VCaP (cell line): Measurements from ENCODE around the gene CYP17A1.

ENCODE experiments used
- H3K27ac ChIP-seq: fragments of 450-650 bp; 2 replicates; pipeline ENCODE4 v1.5.1; 2017
- TF ChIP-seq, protein P1 (sequence below): fragments of 450-650 bp; conservative IDR thresholded peaks from 2 replicates; pipeline ENCODE4 v1.5.1; 2017; ENCODE audit warnings: mild to moderate bottlenecking, moderate library complexity

The CYP17A1 gene

DNA sequence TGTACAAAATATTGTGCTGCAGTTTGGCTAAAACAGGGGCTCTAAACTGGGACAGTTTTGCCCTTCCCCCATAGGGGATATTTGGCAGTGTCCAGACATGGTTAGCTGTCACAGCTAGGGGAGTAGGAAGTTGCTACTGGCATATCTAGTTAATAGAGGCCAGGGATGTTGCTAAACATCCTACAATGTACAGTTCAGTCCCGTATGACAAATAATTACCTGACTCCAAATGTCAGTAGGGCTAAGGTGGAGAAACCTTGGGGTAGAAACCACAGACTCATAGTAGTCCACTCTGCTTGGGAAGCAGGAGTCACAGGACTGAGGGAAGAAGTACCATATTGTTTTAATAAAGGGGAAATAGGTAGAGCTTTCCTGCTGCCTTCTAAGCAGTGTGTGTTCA lies 53.6 kb downstream of the CYP17A1 start:
- no peak overlapping the region for H3K27ac ChIP-seq
- TF ChIP-seq, protein P1, sequence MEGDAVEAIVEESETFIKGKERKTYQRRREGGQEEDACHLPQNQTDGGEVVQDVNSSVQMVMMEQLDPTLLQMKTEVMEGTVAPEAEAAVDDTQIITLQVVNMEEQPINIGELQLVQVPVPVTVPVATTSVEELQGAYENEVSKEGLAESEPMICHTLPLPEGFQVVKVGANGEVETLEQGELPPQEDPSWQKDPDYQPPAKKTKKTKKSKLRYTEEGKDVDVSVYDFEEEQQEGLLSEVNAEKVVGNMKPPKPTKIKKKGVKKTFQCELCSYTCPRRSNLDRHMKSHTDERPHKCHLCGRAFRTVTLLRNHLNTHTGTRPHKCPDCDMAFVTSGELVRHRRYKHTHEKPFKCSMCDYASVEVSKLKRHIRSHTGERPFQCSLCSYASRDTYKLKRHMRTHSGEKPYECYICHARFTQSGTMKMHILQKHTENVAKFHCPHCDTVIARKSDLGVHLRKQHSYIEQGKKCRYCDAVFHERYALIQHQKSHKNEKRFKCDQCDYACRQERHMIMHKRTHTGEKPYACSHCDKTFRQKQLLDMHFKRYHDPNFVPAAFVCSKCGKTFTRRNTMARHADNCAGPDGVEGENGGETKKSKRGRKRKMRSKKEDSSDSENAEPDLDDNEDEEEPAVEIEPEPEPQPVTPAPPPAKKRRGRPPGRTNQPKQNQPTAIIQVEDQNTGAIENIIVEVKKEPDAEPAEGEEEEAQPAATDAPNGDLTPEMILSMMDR, result no peak

- peak overlapping the region; percentile 43 for H3K27ac ChIP-seq
- TF ChIP-seq, protein P1, result no peak
Measured at GRCh38 chr10:102782673-102783551, 54.3 kb downstream of the CYP17A1 start.

GRCh38 chr10:102781921-102782557 lies 55.2 kb downstream of the CYP17A1 start:
- TF ChIP-seq, protein P1, result no peak
- H3K27ac ChIP-seq, result peak overlapping the region; percentile 43

DNA sequence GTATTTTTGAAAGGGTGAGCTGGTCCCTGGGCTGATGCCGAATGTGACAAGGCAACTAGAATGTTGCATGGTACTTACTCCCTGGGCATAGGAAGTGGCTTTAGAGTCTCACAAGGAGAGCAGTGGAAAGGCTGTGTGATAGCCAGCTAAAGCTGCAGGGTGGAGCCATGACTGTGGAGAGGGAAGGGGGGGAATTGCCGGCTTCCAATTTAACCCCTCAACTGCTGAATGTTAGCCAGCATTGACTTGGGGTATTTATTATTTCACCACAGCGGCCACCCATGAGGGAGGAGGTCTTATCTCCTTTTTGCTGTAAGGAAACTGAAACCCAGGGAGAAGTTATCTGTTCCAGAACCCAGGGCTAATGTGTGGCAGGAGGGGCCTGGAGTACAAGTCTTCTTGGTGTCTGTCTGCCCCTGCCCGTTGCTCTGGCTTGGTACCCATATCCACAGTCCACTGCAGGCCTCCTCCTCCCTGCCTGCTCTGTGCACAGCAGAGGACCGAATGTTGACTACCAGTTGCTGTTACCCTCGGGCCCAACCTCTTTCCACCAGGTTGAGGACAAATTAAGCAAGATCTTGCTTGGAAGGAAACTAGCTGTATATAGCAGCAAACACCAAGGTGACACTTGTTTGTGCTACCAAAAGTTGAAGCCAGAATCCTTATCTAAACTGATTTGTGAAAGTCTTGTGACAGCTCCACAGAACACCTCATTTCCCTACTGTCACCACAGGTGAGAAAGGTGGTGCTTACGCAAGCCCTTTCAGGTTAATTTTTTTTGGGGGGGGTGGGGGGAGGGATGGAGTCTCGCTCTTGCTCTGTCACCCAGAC lies 55.9 kb downstream of the CYP17A1 start:
- H3K27ac ChIP-seq, result no peak overlapping the region; the same call in 1 of the 2 replicates
- TF ChIP-seq, protein P1, result no peak
